Skin of body (tissue), 2 donors: ENCODE results near the gene KDM6B. TPM values are rescaled to one million over a fixed set of nuclear protein-coding genes. Genes with fewer than 3 reads are reported as not detected.
A peak's percentile ranks its signal among the peaks of the same experiment; 100 is the strongest.
"Not testable (repeated sequence)": the region's sequence is repeated elsewhere in the genome, so short reads cannot be mapped to it uniquely, and the experiment has no call there.

Source experiments
- DNase-seq: peaks from one replicate; lab custom pipeline; 2025; lab: John Stamatoyannopoulos, UW
- total RNA-seq: library from RNA; depleted of rRNA; stranded (reverse); fragments of >200 nt; gene quantifications from one replicate; pipeline ENCODE4 v1.2.3, GENCODE V29; 2014

KDM6B gene
- total RNA-seq, 1 donor from 2014 or later = 30.6 TPM

DNA sequence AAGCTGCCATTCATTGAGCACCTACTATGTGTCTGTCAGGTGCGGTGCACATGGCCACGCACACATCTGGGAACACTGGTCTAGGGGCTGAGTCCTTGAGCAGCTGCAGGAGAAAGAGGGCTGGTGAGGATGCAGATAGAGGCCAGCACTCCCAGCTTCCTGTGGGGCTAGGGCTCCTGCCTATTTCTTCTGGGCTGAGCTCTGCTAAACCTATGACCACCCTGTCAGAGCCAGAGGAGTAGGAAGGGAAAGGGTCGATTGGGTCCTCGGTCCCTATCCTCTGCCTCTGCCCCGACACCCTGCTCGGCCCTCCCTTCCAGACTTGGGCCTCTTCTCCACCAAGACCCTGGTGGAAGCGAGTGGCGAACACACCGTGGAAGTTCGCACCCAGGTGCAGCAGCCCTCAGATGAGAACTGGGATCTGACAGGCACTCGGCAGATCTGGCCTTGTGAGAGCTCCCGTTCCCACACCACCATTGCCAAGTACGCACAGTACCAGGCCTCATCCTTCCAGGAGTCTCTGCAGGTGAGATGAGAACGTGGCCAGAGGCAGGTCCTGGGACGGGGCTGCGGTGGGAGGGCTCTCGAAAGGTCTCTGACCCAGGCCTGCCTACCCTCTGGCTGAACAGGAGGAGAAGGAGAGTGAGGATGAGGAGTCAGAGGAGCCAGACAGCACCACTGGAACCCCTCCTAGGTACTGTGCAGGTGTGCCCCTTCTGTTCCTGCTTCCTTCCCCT is 16.9 kb downstream of the KDM6B start:
- DNase-seq = no peak

DNA sequence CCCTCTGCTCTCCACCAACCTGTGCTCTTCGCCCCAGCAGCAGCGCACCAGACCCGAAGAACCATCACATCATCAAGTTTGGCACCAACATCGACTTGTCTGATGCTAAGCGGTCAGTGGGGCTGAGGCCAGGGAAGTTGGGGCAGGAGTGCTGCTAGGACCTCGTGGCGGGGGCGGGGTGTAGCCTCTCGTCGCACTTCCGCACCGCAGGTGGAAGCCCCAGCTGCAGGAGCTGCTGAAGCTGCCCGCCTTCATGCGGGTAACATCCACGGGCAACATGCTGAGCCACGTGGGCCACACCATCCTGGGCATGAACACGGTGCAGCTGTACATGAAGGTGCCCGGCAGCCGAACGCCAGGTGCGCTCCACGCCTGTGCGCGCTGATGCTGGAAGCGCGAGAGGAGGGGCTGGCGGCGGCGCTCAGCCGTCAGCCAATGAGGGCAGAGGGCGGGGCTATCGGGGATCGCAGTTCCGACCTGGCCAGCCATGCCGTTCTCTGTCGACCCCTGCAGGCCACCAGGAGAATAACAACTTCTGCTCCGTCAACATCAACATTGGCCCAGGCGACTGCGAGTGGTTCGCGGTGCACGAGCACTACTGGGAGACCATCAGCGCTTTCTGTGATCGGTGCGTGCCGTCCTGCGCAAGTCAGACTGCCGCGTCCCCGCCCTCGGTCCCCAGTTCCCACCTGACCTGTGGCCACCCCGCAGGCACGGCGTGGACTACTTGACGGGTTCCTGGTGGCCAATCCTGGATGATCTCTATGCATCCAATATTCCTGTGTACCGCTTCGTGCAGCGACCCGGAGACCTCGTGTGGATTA is 17.6 kb downstream of the KDM6B start:
- peak; percentile 89 for DNase-seq

DNA sequence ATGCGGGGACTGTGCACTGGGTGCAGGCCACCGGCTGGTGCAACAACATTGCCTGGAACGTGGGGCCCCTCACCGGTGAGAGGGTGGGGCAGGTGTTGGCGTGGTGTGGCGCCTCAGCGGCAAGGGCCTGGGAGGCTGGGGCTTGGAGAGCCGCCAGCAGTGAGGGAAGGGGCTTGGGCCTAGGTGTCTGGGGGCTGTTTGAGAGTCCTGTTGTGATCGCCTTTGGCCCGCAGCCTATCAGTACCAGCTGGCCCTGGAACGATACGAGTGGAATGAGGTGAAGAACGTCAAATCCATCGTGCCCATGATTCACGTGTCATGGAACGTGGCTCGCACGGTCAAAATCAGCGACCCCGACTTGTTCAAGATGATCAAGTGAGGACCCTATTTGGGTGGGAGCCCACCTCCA is 18.2 kb downstream of the KDM6B start:
- no peak for DNase-seq

DNA sequence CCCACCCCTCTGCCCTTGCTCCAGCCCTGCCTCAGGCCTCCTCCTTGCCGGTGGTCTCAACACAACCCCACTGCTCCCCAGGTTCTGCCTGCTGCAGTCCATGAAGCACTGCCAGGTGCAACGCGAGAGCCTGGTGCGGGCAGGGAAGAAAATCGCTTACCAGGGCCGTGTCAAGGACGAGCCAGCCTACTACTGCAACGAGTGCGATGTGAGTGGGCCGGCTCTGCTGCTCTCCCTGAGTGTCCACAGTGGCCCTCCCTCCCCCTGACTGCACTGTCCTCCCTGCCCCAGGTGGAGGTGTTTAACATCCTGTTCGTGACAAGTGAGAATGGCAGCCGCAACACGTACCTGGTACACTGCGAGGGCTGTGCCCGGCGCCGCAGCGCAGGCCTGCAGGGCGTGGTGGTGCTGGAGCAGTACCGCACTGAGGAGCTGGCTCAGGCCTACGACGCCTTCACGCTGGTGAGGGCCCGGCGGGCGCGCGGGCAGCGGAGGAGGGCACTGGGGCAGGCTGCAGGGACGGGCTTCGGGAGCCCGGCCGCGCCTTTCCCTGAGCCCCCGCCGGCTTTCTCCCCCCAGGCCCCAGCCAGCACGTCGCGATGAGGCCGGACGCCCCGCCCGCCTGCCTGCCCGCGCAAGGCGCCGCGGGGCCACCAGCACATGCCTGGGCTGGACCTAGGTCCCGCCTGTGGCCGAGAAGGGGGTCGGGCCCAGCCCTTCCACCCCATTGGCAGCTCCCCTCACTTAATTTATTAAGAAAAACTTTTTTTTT is 19.1 kb downstream of the KDM6B start:
- no peak for DNase-seq

DNA sequence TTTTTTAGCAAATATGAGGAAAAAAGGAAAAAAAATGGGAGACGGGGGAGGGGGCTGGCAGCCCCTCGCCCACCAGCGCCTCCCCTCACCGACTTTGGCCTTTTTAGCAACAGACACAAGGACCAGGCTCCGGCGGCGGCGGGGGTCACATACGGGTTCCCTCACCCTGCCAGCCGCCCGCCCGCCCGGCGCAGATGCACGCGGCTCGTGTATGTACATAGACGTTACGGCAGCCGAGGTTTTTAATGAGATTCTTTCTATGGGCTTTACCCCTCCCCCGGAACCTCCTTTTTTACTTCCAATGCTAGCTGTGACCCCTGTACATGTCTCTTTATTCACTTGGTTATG is 19.6 kb downstream of the KDM6B start:
- DNase-seq = no peak

DNA sequence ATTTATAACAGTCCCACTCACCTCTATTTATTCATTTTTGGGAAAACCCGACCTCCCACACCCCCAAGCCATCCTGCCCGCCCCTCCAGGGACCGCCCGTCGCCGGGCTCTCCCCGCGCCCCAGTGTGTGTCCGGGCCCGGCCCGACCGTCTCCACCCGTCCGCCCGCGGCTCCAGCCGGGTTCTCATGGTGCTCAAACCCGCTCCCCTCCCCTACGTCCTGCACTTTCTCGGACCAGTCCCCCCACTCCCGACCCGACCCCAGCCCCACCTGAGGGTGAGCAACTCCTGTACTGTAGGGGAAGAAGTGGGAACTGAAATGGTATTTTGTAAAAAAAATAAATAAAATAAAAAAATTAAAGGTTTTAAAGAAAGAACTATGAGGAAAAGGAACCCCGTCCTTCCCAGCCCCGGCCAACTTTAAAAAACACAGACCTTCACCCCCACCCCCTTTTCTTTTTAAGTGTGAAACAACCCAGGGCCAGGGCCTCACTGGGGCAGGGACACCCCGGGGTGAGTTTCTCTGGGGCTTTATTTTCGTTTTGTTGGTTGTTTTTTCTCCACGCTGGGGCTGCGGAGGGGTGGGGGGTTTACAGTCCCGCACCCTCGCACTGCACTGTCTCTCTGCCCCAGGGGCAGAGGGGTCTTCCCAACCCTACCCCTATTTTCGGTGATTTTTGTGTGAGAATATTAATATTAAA is 20.2 kb downstream of the KDM6B start:
- DNase-seq = no peak

DNA sequence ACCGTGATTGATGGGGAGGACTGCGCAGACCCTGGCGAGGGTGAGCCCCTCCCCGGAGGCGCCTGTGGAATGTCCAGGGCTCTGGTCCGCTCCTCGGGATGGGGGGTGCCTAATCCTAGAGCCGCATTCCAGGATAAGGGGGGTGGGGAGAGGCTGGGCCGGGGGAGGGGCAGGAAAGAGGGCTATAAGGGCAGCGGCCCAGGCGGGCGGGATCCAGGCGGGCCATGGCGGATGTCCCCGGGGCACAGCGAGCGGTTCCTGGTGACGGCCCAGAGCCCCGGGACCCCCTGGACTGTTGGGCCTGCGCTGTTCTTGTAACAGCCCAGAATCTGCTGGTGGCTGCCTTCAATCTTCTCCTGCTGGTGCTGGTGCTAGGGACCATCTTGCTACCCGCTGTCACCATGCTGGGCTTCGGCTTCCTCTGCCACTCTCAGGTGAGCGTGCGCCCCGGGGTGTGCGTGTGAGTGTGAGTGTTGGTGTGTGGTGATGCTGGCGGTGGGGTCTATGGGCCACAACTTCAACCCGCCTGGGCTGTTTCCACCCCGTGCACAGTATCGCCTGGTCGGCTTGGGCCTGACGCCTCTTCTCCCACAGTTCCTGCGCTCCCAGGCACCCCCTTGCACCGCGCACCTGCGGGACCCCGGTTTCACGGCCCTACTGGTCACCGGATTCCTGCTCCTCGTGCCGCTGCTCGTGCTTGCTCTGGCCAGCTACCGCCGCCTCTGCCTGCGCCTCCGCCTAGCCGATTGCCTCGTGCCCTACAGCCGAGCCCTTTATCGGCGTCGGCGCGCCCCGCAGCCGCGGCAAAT is 21.0 kb downstream of the KDM6B start, which contains the start of gene TMEM88:
TSS of gene TMEM88 (plus strand) at position 216 of the 809 bp plus-strand sequence. CDS start at position 225, 9 bp downstream.
- no peak for DNase-seq

DNA sequence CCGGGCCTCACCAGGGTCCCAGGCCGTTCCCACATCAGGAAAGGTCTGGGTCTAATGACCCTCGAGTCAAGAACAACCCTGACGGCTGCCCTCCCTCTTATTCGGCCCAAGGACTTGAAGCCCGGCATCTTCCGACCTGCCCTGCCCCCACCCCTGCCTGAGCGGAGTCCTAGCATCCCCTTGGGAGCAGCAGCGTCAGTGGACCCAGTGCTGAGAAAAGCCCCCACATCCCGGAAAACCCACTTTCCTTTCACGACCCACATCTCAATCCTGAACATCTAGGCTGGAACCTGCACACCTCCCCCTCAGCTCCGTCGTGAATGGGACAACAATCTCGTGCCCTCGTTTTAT is 21.6 kb downstream of the KDM6B start:
- no peak for DNase-seq

DNA sequence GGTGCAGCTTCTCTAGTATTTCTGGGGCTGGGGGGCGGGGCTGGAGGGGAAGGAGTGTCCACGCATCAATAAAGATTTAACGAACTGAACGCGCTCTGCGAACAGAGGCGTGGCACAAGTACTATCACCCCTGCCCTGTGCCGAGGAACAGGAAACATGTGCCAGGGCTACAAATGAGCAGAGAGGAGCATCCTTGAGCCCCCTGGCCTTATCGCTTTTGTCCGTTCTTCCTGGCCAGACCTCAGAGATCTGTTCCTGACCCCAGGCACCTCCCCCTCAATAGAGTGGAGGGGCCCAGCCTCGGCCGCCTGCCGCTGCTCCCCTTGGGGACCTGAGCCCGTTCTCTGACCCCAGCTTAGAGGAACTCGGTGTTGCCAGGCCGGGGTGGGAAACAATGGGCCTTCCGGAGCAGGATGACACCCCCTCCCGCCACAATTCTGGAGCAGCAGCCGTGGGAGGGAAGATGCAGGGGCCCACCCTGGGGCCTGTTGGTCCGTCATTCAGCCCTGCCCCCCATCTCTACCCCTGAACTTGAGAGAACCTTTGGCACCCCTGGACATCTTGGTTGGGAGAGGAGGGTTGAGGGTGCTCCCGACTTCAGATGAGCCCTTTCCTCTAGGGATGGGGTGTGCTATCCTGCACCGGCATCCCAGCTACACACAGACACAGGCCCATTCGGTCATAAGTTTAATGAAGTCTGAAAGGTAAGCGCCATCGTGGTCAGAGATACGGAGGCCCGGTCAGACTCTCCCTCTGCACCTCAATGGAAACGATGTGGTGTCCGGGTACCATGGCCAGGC is 22.2 kb downstream of the KDM6B start:
- DNase-seq = peak; percentile 71

DNA sequence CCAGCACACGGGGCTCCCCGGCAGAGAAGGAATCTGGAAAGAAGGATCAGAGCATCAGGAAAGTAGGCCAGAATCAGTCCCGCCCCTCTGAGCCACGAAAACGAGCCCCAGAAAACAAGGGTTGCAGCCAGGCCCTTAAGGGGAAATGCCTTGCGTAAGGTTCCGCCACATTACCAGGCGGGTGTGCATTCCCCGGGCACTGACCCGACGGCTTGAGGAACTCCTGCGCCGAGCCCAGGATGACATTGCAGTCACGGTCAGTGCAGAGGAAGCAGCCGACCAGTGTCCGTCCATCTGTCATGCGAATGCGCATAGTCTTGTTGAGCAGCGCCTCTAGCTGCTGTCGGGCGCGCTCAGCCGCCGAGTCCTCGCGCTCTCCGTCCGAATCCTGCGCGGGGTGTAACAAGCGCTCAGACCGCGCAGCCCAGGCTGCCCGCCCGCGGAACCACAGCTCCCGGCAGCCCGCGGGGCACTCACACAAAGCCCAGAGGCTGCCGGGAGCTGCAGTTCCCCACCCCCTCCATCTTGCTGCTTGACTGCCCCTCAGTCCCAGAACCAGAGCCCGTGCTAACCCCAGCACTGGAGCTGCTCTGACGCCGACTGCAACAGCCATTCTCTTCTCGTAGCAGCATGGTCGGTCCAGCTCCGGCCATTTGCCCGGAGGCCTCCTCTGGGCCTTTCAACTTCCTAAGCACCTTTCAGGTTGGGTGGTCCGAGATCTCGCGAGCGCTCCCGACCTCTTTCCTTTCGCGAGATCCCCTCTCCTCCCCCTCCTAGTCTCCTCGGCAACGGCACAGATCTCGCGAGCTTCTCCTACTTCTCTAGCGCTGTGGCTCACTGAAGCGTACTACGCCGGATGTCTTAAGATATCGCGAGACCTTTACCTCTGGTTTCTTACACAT is 23.0 kb downstream of the KDM6B start, which contains the start of gene NAA38:
TSS of gene NAA38 (minus strand) at position 749 of the 902 bp plus-strand sequence. CDS start at position 653, 96 bp downstream.
- DNase-seq = peak; percentile 100

DNA sequence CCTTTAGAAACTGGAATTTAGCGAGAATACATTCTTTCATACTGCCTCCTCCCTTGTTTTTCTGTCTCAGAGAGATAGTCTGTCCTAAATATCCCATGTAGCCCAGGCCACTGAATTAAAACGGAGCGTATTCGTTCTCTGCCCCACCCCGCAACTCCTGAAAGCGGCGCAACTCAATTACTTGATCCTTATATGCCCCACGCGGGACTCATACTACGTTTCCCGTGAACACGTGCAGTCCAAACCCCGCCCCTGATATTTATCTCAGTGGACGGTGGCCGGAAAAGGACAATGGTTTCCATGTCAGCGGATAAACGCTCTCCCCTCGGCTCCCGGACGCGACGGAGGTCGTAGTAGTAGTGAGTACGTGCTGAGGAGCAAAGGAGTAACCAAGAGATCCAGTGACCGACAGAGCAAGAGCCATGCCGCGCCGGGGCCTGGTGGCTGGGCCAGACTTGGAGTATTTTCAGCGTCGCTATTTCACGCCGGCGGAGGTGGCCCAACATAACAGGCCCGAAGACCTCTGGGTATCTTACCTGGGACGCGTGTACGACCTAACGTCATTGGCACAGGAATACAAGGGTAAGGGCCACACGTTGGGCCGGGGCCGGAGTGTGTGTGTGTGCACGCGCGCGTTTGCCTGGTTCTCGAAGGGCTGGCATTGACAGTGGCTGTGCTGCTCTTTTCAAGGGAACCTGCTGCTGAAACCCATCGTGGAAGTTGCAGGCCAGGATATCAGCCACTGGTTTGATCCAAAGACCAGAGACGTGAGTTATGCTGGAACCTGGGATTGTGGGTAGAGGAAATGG is 23.9 kb downstream of the KDM6B start, which contains the start of gene CYB5D1:
TSS of gene CYB5D1 (plus strand) at position 291 of the 809 bp plus-strand sequence. CDS start at position 423, 132 bp downstream.
- DNase-seq = peak; percentile 98

DNA sequence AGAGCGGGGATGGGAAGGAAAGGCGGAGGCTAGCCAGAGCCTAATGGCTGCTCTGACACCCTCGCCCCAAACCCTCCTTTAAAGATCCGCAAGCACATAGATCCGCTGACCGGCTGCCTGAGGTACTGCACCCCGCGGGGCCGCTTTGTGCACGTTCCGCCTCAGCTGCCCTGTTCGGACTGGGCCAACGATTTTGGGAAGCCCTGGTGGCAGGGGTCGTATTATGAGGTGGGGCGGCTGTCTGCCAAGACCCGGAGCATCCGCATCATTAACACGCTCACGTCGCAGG is 24.4 kb downstream of the KDM6B start:
- DNase-seq = peak; percentile 62

DNA sequence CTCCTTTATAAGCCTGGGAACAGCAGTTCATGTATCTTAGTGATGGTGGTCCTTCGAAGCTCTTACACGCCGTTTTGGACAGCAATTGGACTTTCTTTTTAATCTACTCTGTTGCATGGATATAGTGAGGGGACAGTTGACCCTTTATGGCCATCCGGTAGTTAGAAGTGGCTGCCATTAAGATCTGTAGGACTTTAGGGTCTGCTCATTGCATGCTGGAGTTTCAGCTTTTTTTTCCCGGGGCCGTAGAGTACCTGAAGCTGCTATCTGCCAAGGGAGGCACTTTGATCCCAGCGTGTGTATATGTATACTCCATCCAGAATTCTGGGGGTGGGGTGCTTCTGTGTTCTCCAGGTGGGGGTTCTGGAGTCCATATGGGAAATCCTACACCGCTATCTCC is 25.0 kb downstream of the KDM6B start:
- DNase-seq = no peak

DNA sequence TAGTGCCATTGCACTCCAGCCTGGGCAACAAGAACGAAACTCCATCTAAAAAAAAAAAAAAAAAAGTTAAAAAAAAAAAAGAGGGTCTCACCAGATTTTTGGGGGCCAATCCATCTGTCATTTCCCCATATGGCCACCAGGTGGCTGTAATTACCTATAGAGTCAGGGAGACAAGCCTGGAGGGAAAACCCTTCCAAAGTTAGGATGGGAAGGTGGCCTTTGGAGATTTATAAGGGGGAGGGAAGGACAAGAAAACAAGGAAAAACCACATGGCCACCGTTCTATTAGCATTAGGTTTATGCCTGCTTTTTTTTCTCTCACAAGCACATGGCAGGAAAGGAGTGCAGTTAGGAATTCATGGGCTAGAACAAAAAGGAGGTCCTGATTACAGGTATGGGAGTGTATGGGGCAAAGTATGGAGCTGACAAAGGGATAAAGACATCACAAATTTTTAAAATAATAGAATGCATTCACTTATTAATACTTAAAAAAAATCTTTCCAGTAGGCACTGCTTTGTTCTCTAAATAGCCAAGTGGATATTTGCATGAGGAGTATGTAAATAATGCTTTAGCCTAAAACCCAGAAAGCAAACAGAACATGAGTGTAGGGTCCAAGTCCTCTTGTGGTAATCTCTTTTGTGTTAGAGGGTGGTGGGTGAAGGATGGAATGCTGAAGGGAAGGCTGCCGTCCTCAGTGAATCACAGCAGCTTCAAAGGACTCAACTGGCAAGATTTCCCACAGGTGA is 28.8 kb downstream of the KDM6B start:
- DNase-seq = peak; percentile 34

DNA sequence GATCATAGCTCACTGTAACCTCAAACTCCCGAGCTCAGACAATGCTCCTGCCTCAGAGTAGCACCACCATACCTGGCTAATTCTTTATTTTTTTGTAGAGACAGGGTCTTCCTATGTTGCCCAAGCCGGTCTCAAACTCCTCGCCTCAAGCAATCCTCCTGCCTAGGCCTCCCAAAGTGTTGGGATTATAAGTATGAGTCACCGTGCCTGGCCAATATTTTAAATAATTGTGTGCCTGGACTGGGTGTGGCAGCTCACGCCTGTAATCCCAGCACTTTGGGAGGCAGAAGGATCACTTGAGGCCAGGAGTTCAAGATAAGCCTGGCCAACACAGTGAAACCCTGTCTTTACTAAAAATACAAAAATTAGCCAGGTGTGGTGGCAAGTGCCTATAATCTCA is 30.4 kb downstream of the KDM6B start:
- DNase-seq = not testable (repeated sequence)

DNA sequence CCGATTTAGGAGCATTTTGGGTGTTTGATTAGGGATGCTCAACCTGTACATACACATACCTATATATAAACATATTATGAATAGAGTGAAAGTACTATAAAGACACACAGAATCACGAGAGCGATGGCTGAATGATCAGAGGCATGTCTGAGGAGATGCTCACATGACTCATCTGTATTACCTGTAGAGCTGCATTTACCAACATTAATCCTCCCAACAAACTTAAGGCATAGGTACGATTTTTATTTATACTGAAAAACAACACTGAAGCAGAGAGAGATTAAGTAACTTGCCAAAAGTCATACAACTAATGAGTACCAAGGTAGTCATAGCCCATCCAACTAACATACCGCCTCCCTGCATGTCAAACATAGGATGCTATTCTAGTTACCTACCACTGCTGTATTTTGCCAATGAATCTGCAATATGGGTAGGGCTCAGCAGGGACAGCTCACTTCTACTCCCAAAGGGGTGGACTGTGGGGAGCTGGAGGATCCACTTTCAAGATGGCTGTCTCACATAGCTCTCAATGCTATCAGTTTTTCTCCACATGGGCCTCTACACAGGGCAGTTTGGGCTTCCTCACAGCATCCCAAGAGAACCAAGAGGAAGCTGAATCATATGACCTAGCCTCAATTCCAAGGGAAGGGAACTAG is 31.1 kb downstream of the KDM6B start:
- DNase-seq = no peak
